Measurements from ENCODE around the gene AVL9. TPM values are rescaled to one million over a fixed set of nuclear protein-coding genes. Genes with fewer than 3 reads are reported as not detected.

AVL9 gene
- total RNA-seq, 4 donors from 2014 or later = 44.5 to 82.5 (median 52.5) TPM

DNA sequence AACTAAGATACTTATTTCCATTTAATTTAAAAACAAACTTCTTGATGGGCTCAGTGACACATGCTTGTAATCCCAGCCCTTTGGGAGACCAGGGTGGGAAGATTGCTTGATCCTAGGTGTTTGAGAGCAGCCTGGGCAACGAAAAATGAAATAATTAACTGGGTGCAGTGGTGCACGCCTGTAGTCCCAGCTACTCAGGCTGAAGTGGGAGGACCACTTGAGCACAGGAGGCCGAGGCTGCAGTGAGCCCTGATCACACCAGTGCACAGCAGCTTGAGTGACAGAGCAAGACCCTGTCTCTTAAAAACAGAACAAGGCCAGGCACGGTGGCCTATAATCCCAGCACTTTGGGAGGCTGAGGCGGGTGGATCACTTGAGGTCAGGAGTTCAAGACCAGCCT is 37.4 kb downstream of the AVL9 start:
- no peak overlapping the region for H3K27ac ChIP-seq
- no peak overlapping the region for H3K4me3 ChIP-seq
- no peak for DNase-seq
- H3K36me3 ChIP-seq = peaks cover 0 to 6% (median 0%) of the 10 kb centered on the region in 3 donors
- no peaks in the 10 kb centered on the region for H3K27me3 ChIP-seq
- no peaks in the 10 kb centered on the region for H3K4me1 ChIP-seq
- TF ChIP-seq CTCF (IDR thresholded peaks at IDR 0.05) (no peak), POLR2A (IDR thresholded peaks at IDR 0.05) (no peak)
- no peaks in the 10 kb centered on the region for H3K9me3 ChIP-seq

DNA sequence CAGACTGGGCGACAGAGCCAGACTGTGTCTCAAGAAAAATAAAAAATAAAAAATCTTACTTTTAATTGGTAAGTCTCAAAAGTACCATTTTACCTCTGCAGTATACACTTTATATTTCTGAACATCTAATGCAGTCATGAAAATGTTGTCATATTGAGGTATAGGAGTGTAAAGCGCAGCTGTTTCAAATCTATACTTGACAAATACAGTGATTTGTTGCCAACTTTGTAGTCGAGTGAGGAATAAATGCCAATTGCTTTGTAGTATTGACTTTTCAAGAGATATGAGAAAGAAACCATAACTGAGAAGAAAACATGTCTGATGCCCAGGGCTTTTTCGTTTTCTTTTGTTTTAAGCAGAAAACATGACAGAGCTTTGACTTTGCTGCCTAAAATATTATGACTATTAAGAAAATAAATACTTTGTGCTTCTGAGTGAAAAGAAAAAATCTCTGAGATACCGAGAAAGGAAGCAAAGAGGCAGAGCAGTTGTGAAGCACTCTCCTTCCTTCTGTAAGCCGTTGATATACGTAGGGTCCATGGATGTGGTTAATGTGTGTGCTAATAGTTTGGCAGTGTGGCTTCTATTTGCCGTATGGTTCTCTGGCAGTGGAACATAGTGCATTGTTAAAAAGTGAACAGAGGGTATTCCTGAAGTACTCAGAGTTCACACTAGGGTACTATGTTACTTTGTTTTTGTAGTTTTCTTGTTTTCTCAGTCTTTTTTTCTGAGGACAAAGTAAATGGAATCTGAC is 38.2 kb downstream of the AVL9 start:
- Histone ChIP-seq H3K27ac (no peak overlapping the region), H3K27me3 (no peaks in the 10 kb centered on the region), H3K4me1 (no peaks in the 10 kb centered on the region), H3K9me3 (no peaks in the 10 kb centered on the region), H3K4me3 (no peak overlapping the region), H3K36me3 (peaks cover 0 to 6% (median 0%) of the 10 kb centered on the region in 3 donors)
- TF ChIP-seq CTCF (IDR thresholded peaks at IDR 0.05) (no peak), POLR2A (IDR thresholded peaks at IDR 0.05) (no peak)
- no peak for DNase-seq

- Histone ChIP-seq H3K9me3 (no peaks in the 10 kb centered on the region), H3K27me3 (no peaks in the 10 kb centered on the region), H3K4me3 (no peak overlapping the region), H3K27ac (no peak overlapping the region), H3K4me1 (no peaks in the 10 kb centered on the region), H3K36me3 (peaks cover 0 to 6% (median 0%) of the 10 kb centered on the region in 3 donors)
- no peak for DNase-seq
- TF ChIP-seq POLR2A (IDR thresholded peaks at IDR 0.05) = no peak
- TF ChIP-seq CTCF (IDR thresholded peaks at IDR 0.05) = no peak
Observed at GRCh38 chr7:32535162-32535702, 39.9 kb downstream of the AVL9 start.

DNA sequence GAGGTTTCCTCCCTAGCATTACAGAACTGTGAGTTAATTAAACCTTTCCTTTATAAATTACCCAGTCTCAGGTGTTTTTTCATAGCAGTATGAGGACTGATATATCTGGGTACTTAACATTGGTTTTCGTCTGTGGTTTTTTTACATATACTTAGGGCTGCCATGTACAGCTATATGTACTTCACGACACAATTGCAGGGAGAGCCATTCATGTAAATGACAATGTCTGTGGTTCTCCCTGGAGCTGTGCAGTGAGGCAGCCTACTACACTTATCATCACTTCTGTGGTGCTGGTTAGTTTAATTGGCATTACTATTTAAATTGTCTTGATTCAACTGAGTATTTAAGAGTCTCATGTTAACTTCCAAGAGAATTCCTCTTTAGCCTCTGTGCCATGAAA is 40.7 kb downstream of the AVL9 start:
- DNase-seq = no peak

DNA sequence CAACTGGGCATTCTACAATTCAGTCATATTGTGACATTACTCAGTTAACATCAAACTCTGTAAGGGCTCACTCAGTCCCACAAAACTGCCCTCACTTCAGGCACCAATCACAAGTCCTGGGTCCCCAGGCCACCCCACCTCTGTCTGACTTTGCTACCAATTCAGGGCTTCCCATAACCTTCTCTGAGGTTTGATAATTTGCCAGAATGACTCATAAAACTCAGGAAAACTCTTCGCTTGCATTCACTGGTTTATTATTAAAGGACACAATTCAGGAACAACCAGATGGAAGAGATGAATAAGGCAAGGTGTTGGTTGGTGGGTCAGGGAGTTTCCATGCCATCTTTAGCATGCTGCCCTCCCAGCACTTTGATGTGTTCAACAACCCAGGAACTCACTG is 41.3 kb downstream of the AVL9 start:
- H3K27ac ChIP-seq = no peak overlapping the region
- TF ChIP-seq POLR2A (IDR thresholded peaks at IDR 0.05) (no peak), CTCF (IDR thresholded peaks at IDR 0.05) (no peak)

More for the DNA sequence above, 40.7 kb downstream of the AVL9 start:
- no peaks in the 10 kb centered on the region for H3K9me3 ChIP-seq
- no peaks in the 10 kb centered on the region for H3K4me1 ChIP-seq
- TF ChIP-seq CTCF (IDR thresholded peaks at IDR 0.05) = no peak
- no peak for TF ChIP-seq POLR2A (IDR thresholded peaks at IDR 0.05)
- peaks cover 0 to 6% (median 0%) of the 10 kb centered on the region in 3 donors for H3K36me3 ChIP-seq
- H3K27ac ChIP-seq = no peak overlapping the region
- no peaks in the 10 kb centered on the region for H3K27me3 ChIP-seq
- no peak overlapping the region for H3K4me3 ChIP-seq

More for the DNA sequence above, 41.3 kb downstream of the AVL9 start:
- no peak for DNase-seq
- Histone ChIP-seq H3K27me3 (no peaks in the 10 kb centered on the region), H3K4me3 (no peak overlapping the region), H3K4me1 (no peaks in the 10 kb centered on the region), H3K36me3 (peaks cover 0 to 3% (median 0%) of the 10 kb centered on the region in 3 donors), H3K9me3 (no peaks in the 10 kb centered on the region)

Data from Peyer's patch (tissue), 4 donors.